IMR-90 (cell line): ENCODE data around the gene ARMH2. TPM values are rescaled to one million over a fixed set of nuclear protein-coding genes. Genes with fewer than 3 reads are reported as not detected.

ENCODE experiments used
- ATAC-seq: fragments of 200-7000 bp; cut with Tn5 transposase; 2 replicates; pipeline ENCODE4 v1.9.1; 2020; ENCODE audit warnings: low read depth, mild to moderate bottlenecking, moderate library complexity
- BruUV-seq: library from RNA; stranded (reverse); fragments of 400-500 nt; replicated peaks from 2 replicates; lab custom pipeline; 2021; lab: Mats Ljungman, UMichigan
- CTCF ChIA-PET: fragments of 300-600 bp; formaldehyde crosslinking; extraction: SDS; loops from one replicate; lab custom pipeline; 2021; ENCODE audit warnings: antibody characterized with exemption; lab: Yijun Ruan, JAX
- POLR2A ChIA-PET: fragments of 300-600 bp; sonication (Branson Sonifier 250); formaldehyde crosslinking; loops from one replicate; lab custom pipeline; 2022; ENCODE audit warnings: antibody characterized with exemption; ENCODE audit not compliant: unreplicated experiment; lab: Charles Lee
- DNase-seq: peaks from one replicate; pipeline ENCODE4 v3.0.0; 2013
- H2AFZ ChIP-seq: replicated peaks from 2 replicates; pipeline ENCODE3; 2013; ENCODE audit warnings: low read length, mild to moderate bottlenecking; ENCODE audit not compliant: poor library complexity
- H2AK5ac ChIP-seq: 2 replicates; pipeline ENCODE4 v1.6.1; 2013; ENCODE audit warnings: low read depth, low read length, inconsistent platforms
- H2AK9ac ChIP-seq: replicated peaks from 2 replicates; pipeline ENCODE3; 2013; ENCODE audit warnings: mild to moderate bottlenecking, low read depth, low read length, moderate library complexity; ENCODE audit not compliant: poor library complexity
- H2BK120ac ChIP-seq: 2 replicates; pipeline ENCODE4 v1.6.1; 2013; ENCODE audit warnings: low read depth, low read length, inconsistent platforms
- H2BK15ac ChIP-seq: 3 replicates; pipeline ENCODE4 v1.6.1; 2013; ENCODE audit warnings: low read depth, low read length, inconsistent platforms
- H2BK20ac ChIP-seq: 2 replicates; pipeline ENCODE4 v1.6.1; 2013; ENCODE audit warnings: low read depth, mild to moderate bottlenecking, inconsistent platforms, low read length, moderate library complexity
- H2BK5ac ChIP-seq: 2 replicates; pipeline ENCODE4 v1.6.1; 2013; ENCODE audit warnings: mild to moderate bottlenecking, low read depth, low read length, inconsistent platforms; ENCODE audit not compliant: poor library complexity, severe bottlenecking
- H3K14ac ChIP-seq: replicated peaks from 2 replicates; pipeline ENCODE4 v1.6.1; 2013; ENCODE audit warnings: low read depth, low read length, inconsistent platforms
- H3K18ac ChIP-seq: 2 replicates; pipeline ENCODE4 v1.6.1; 2013; ENCODE audit warnings: low read depth, low read length, control low read depth
- H3K23ac ChIP-seq: 2 replicates; pipeline ENCODE4 v1.6.1; 2013; ENCODE audit warnings: low read depth, low read length, inconsistent platforms
- H3K27ac ChIP-seq: 2 replicates; pipeline ENCODE4 v1.5.1; 2013; ENCODE audit warnings: mild to moderate bottlenecking, control low read depth, low read length; ENCODE audit not compliant: insufficient read depth
- H3K27me3 ChIP-seq: 2 replicates; pipeline ENCODE4 v1.6.1; 2013; ENCODE audit warnings: low read length; ENCODE audit not compliant: control insufficient read depth, insufficient read depth
- H3K36me3 ChIP-seq: 2 replicates; pipeline ENCODE4 v1.6.1; 2013; ENCODE audit warnings: low read length, mixed read lengths; ENCODE audit not compliant: control insufficient read depth, insufficient read depth
- H3K4ac ChIP-seq: 2 replicates; pipeline ENCODE4 v1.6.1; 2013; ENCODE audit warnings: low read depth, low read length, inconsistent platforms
- H3K4me1 ChIP-seq: 2 replicates; pipeline ENCODE4 v1.6.1; 2013; ENCODE audit warnings: low read length, mixed read lengths; ENCODE audit not compliant: control insufficient read depth, insufficient read depth
- H3K4me2 ChIP-seq: 2 replicates; pipeline ENCODE4 v1.6.1; 2013; ENCODE audit warnings: low read depth, mild to moderate bottlenecking, control low read depth, low read length, moderate library complexity
- H3K4me3 ChIP-seq: 2 replicates; pipeline ENCODE4 v1.5.1; 2013; ENCODE audit warnings: low read depth, mild to moderate bottlenecking, control low read depth, low read length, moderate library complexity; ENCODE audit not compliant: insufficient read depth
- H3K56ac ChIP-seq: 2 replicates; pipeline ENCODE4 v1.6.1; 2013; ENCODE audit warnings: low read length, inconsistent platforms; ENCODE audit not compliant: insufficient read depth; ENCODE audit errors: extremely low read depth
- H3K79me1 ChIP-seq, 2 experiments: 2 replicates each; pipeline ENCODE4 v1.6.1; 2013; ENCODE audit warnings: low read length in 2 of 2, inconsistent platforms in 1 of 2, low read depth in 1 of 2
- H3K9ac ChIP-seq: 2 replicates; pipeline ENCODE4 v1.6.1; 2013; ENCODE audit warnings: low read depth, low read length, control low read depth
- H3K9me1 ChIP-seq: 2 replicates; pipeline ENCODE4 v1.6.1; 2013; ENCODE audit warnings: low read length, inconsistent platforms; ENCODE audit not compliant: insufficient read depth
- H3K9me3 ChIP-seq: 2 replicates; pipeline ENCODE4 v1.6.1; 2013; ENCODE audit warnings: low read length; ENCODE audit not compliant: control insufficient read depth, insufficient read depth
- H4K20me1 ChIP-seq: 2 replicates; pipeline ENCODE4 v1.6.1; 2013; ENCODE audit warnings: low read length, inconsistent platforms; ENCODE audit not compliant: insufficient read depth
- H4K5ac ChIP-seq: 2 replicates; pipeline ENCODE4 v1.6.1; 2013; ENCODE audit warnings: mild to moderate bottlenecking, low read depth, low read length, control low read depth
- H4K8ac ChIP-seq, 2 experiments: 2 replicates each; pipeline ENCODE4 v1.6.1; 2013; ENCODE audit warnings: low read depth in 2 of 2, low read length in 2 of 2, control low read depth in 1 of 2, inconsistent platforms in 1 of 2
- H4K91ac ChIP-seq: 2 replicates; pipeline ENCODE4 v1.6.1; 2013; ENCODE audit warnings: low read depth, low read length, inconsistent platforms; ENCODE audit not compliant: insufficient read depth
- BHLHE40 ChIP-seq: fragments of 150-350 bp; IDR thresholded peaks from 2 replicates; pipeline ENCODE4 v1.6.1; 2016; ENCODE audit warnings: mild to moderate bottlenecking, low read depth, low read length
- CEBPB ChIP-seq: IDR thresholded peaks from 2 replicates; pipeline ENCODE4 v1.6.1; 2012; ENCODE audit warnings: low read depth, low read length, improper control_type of control experiment
- CHD1 ChIP-seq: IDR thresholded peaks from 2 replicates; pipeline ENCODE4 v1.6.1; 2012; ENCODE audit warnings: low read depth, low read length, improper control_type of control experiment
- CTCF ChIP-seq: conservative IDR thresholded peaks from 2 replicates; pipeline ENCODE4 v1.5.1; 2012; ENCODE audit warnings: mild to moderate bottlenecking, low read depth, low read length, improper control_type of control experiment
- ELK1 ChIP-seq: fragments of 150-350 bp; IDR thresholded peaks from 2 replicates; pipeline ENCODE4 v1.6.1; 2016; ENCODE audit warnings: low read depth, mild to moderate bottlenecking, low read length, moderate library complexity, borderline replicate concordance
- FOS ChIP-seq: fragments of 150-350 bp; IDR thresholded peaks from 2 replicates; pipeline ENCODE4 v1.6.1; 2016; ENCODE audit warnings: low read depth, low read length
- MAFK ChIP-seq: IDR thresholded peaks from 2 replicates; pipeline ENCODE4 v1.6.1; 2012; ENCODE audit warnings: low read depth, low read length, improper control_type of control experiment
- MAZ ChIP-seq: IDR thresholded peaks from 2 replicates; pipeline ENCODE4 v1.6.1; 2012; ENCODE audit warnings: low read depth, mild to moderate bottlenecking, low read length, improper control_type of control experiment, moderate library complexity, borderline replicate concordance
- NFE2L2 ChIP-seq: fragments of 150-350 bp; IDR thresholded peaks from 2 replicates; pipeline ENCODE4 v1.6.1; 2016; ENCODE audit warnings: low read depth, mild to moderate bottlenecking, low read length
- POLR2A ChIP-seq: IDR thresholded peaks from 2 replicates; pipeline ENCODE4 v1.6.1; 2012; ENCODE audit warnings: mild to moderate bottlenecking, low read depth, low read length
- RCOR1 ChIP-seq: IDR thresholded peaks from 2 replicates; pipeline ENCODE4 v1.6.1; 2012; ENCODE audit warnings: mild to moderate bottlenecking, low read length, improper control_type of control experiment; ENCODE audit not compliant: insufficient replicate concordance
- RFX5 ChIP-seq: IDR thresholded peaks from 2 replicates; pipeline ENCODE4 v1.8.0; 2012; ENCODE audit warnings: low read depth, mild to moderate bottlenecking, low read length, moderate library complexity
- SMC3 ChIP-seq: fragments of 150-350 bp; IDR thresholded peaks from 2 replicates; pipeline ENCODE4 v1.6.1; 2016; ENCODE audit warnings: low read depth, mild to moderate bottlenecking, antibody characterized with exemption, low read length, moderate library complexity
- USF2 ChIP-seq: fragments of 150-350 bp; IDR thresholded peaks from 2 replicates; pipeline ENCODE4 v1.6.1; 2017; ENCODE audit warnings: mild to moderate bottlenecking, antibody characterized with exemption, low read length, low read depth
- WGBS, 2 experiments: methylation state at CpG; one replicate each; pipeline versions ENCODE4 v1.1.5 to v1.1.7; 2013; ENCODE audit warnings: missing lambda C conversion rate in 2 of 2; ENCODE audit not compliant: insufficient read length in 1 of 2; ENCODE audit errors: extremely low coverage in 2 of 2; 5-methylcytosine and 5-hydroxymethylcytosine counted together
- dilution Hi-C: fragments of 300-500 bp; cut with HindIII; formaldehyde crosslinking; loops from one replicate; pipeline ENCODE4 v1.14.3; 2018; ENCODE audit warnings: low sequenced_read_pairs; ENCODE audit not compliant: unreplicated experiment
- in situ Hi-C: fragments of 300-500 bp; cut with MboI; formaldehyde crosslinking; loops from 3 replicates; pipeline ENCODE4 v1.14.3; 2019; ENCODE audit warnings: low sequenced_read_pairs, inconsistent platforms, mixed read lengths
- intact Hi-C: fragments of 100-400 bp; cut with micrococcal nuclease; formaldehyde crosslinking; loops from 2 replicates; pipeline ENCODE4 v1.10.0; 2022
- polyA plus RNA-seq, 3 experiments: library from polyadenylated mRNA; depleted of rRNA; stranded (reverse); fragments of >200 nt; gene quantifications; 2 replicates each; pipeline ENCODE4 v1.2.3, GENCODE V29; 2012; ENCODE audit warnings: low replicate concordance in 1 of 3
- total RNA-seq: library from RNA; depleted of rRNA; stranded (reverse); fragments of >200 nt; gene quantifications from 2 replicates; pipeline ENCODE4 v1.2.3, GENCODE V29; 2012

Gene ARMH2
- total and polyA plus RNA-seq, 2 of the 4 experiments (the other 2 are of a cell fraction): not detected

- Histone ChIP-seq H3K56ac (peak overlapping the region; percentile 61), H2BK120ac (no peak overlapping the region), H2BK15ac (peak overlapping the region; percentile 13; the same call in 1 of the 3 replicates), H3K4me1 (peaks cover 8% of the 10 kb centered on the region), H2BK20ac (no peak overlapping the region), H3K23ac (peak overlapping the region; percentile 86), H3K14ac (peak overlapping the region; percentile 61; the same call in 1 of the 2 replicates), H3K9me1 (no peaks in the 10 kb centered on the region), H4K8ac (peak overlapping the region; percentile 7 to 30; a peak in 3 of 4 replicates), H3K4me2 (peak overlapping the region; percentile 92), H3K9ac (peak overlapping the region; percentile 92), H3K27ac (peak overlapping the region; percentile 71), H3K9me3 (no peaks in the 10 kb centered on the region), H4K5ac (peak overlapping the region; percentile 6; the same call in 1 of the 2 replicates), H4K20me1 (peaks cover 11% of the 10 kb centered on the region), H2AFZ (peak overlapping the region; percentile 92), H3K27me3 (no peaks in the 10 kb centered on the region), H2AK5ac (peak overlapping the region; percentile 18; the same call in 1 of the 2 replicates), H2BK5ac (peak overlapping the region; percentile 71), H4K91ac (peak overlapping the region; percentile 14; the same call in 1 of the 2 replicates), H3K79me1 (peaks cover 8 to 9% of the 10 kb centered on the region in 2 experiments; a peak in 1 of 4 replicates), H3K4ac (peak overlapping the region; percentile 8; the same call in 1 of the 2 replicates), H3K4me3 (peak overlapping the region; percentile 87), H3K18ac (peak overlapping the region; percentile 10; the same call in 1 of the 2 replicates), H3K36me3 (no peaks in the 10 kb centered on the region), H2AK9ac (peak overlapping the region; percentile 13)
- 0% methylated on average over 6 of the region's 20 CpGs; no CpG with 5 or more reads in 1 of the 2 experiments for WGBS, 2 experiments
- ChIA-PET POLR2A (interaction anchor here (0.6 kb wide), 1 partner anchor 32 kb away, joined by 3 read pairs; no protein-coding TSS in a partner anchor), CTCF (no interaction called here)
- TSS peak; percentile 14 for BruUV-seq
- intact Hi-C loops (loop anchor here (2.0 to 5.0 kb wide), 4 partner anchors 55 to 295 kb away; no protein-coding TSS in a partner anchor), in situ Hi-C loops (no loop called here), dilution Hi-C loops (no loop called here)
- DNase-seq: peak; percentile 70
- ATAC-seq: peak; percentile 6; the same call in 1 of the 2 replicates
- TF ChIP-seq MAFK: no peak
- peak; percentile 32 for TF ChIP-seq CEBPB
- 0 out of 2 replicates have a peak, but pooled peaks have one; percentile 43 for TF ChIP-seq FOS
- TF ChIP-seq RCOR1: no peak
- no peak for TF ChIP-seq ELK1
- TF ChIP-seq USF2: no peak
- no peak for TF ChIP-seq CHD1
- TF ChIP-seq CTCF: no peak
- TF ChIP-seq BHLHE40: peak; percentile 26; the same call in 1 of the 2 replicates
- no peak for TF ChIP-seq NFE2L2
- TF ChIP-seq MAZ: no peak
- TF ChIP-seq SMC3: no peak
- TF ChIP-seq RFX5: no peak
- no peak for TF ChIP-seq POLR2A
These were observed 23.1 kb downstream of the ARMH2 start for GRCh38 chr6:24775520-24776058.
